Measurements from ENCODE around the gene RPS16. TPM values are rescaled to one million over a fixed set of nuclear protein-coding genes. Genes with fewer than 3 reads are reported as not detected.

RPS16 gene
- total and polyA plus RNA-seq, 2 of the 13 experiments (the other 11 are each of a cell fraction or from before 2014, with no cell fraction given), result 488 to 2,583 TPM

- BruUV-seq (replicated peaks), result no TSS peak
- H3K4me1 ChIP-seq (ENCODE audit: insufficient read depth, low read length), result peaks cover 76% of the 10 kb centered on the region
- H3K9ac ChIP-seq (ENCODE audit: insufficient read depth, low read depth, low read length), result peak overlapping the region; percentile 77
- H3K9me3 ChIP-seq (ENCODE audit: low read length), result no peaks in the 10 kb centered on the region
- H3K27ac ChIP-seq (ENCODE audit: extremely low read length, insufficient read depth, low read length), result peak overlapping the region; percentile 98
- H3K27me3 ChIP-seq (ENCODE audit: control insufficient read depth in 1 of 2, insufficient read depth in 2 of 2, low read length in 2 of 2), result no peaks in the 10 kb centered on the region; a peak in 1 of 5 replicates
- no peaks in the 10 kb centered on the region for H4K20me1 ChIP-seq (ENCODE audit: insufficient read depth, low read length)
- intact Hi-C loops (cut with micrococcal nuclease; ENCODE audit: unreplicated experiment), result loop anchor here (1.0 to 5.0 kb wide), 2 partner anchors 10 to 1041 kb away; partner anchors contain the start of gene SERTAD3
- H3K36me3 ChIP-seq (replicated peaks in 1 of 2; ENCODE audit: control insufficient read depth in 1 of 2, insufficient read depth in 2 of 2, low read length in 2 of 2), result no peaks in the 10 kb centered on the region
- ChIA-PET POLR2A (interaction anchor here (0.9 to 2.7 kb wide), 13 partner anchors 10 to 256 kb away, joined by 3 to 64 read pairs (median 8); partner anchors contain the start of genes MED29, PAF1, PLEKHG2 and RPS16), CTCF (ENCODE audit: low intra/inter-chr PET ratio, low total read pairs) (interaction anchor here (0.7 kb wide), 1 partner anchor 11 kb away, joined by 3 read pairs; the partner anchor contains the start of gene PLEKHG2)
- DNase-seq (ENCODE audit: low spot score) (peak; percentile 96), FAIRE-seq (peak; percentile 93), ATAC-seq (peak; percentile 79)
- H3K79me2 ChIP-seq (ENCODE audit: insufficient read depth, low read length), result peaks cover under 1% of the 10 kb centered on the region
- 7% methylated on average over 8 of the region's 25 CpGs for WGBS (ENCODE audit: low lambda C conversion rate)
- in situ Hi-C loops (cut with HindIII; ENCODE audit: extremely low pct_ligation_motif_present, low pct_unique_long_range_greater_than_20kb), result no loop called here
- H3K4me3 ChIP-seq (replicated peaks in 1 of 3; ENCODE audit: insufficient read depth in 1 of 3, low read depth in 2 of 3, low read length in 3 of 3), result peak overlapping the region in 1 of 3 experiments; percentile 49; a peak in 2 of 6 replicates
- H2AFZ ChIP-seq (ENCODE audit: low read length), result no peak overlapping the region
- peak overlapping the region; percentile 67 for H3K4me2 ChIP-seq (ENCODE audit: low read depth, low read length)
- TF ChIP-seq ZNF616 (CRISPR knock-in tag; IDR thresholded peaks at IDR 0.05; ENCODE audit: low read depth) (peak; percentile 67; the same call in 1 of the 2 replicates), RERE (CRISPR knock-in tag; IDR thresholded peaks at IDR 0.05; ENCODE audit: low read depth) (no peak), SPEN (CRISPR knock-in tag; IDR thresholded peaks at IDR 0.05; ENCODE audit: low read depth) (peak; percentile 84; the same call in 1 of the 2 replicates), RBM39 (IDR thresholded peaks at IDR 0.05; ENCODE audit: low read depth, low read length, poor library complexity, severe bottlenecking) (no peak), PHF8 (CRISPR knock-in tag; IDR thresholded peaks at IDR 0.05) (peak; percentile 43; the same call in 1 of the 2 replicates), ZFP41 (CRISPR knock-in tag; IDR thresholded peaks at IDR 0.05; ENCODE audit: borderline replicate concordance) (0 out of 2 replicates have a peak, but pooled peaks have one; percentile 23), ZNF30 (CRISPR knock-in tag; IDR thresholded peaks at IDR 0.05) (peak; percentile 59; the same call in 1 of the 2 replicates), FOXJ3 (CRISPR knock-in tag; IDR thresholded peaks at IDR 0.05; ENCODE audit: borderline replicate concordance) (peak; percentile 51; the same call in 1 of the 2 replicates), EEA1 (CRISPR knock-in tag; IDR thresholded peaks at IDR 0.05; ENCODE audit: borderline replicate concordance) (peak; percentile 43; the same call in 1 of the 2 replicates), ATAD3A (CRISPR knock-in tag; IDR thresholded peaks at IDR 0.05) (no peak), MED13 (CRISPR knock-in tag; IDR thresholded peaks at IDR 0.05) (no peak), RFXANK (CRISPR knock-in tag; IDR thresholded peaks at IDR 0.05) (no peak)
- TF ChIP-seq, protein P1, sequence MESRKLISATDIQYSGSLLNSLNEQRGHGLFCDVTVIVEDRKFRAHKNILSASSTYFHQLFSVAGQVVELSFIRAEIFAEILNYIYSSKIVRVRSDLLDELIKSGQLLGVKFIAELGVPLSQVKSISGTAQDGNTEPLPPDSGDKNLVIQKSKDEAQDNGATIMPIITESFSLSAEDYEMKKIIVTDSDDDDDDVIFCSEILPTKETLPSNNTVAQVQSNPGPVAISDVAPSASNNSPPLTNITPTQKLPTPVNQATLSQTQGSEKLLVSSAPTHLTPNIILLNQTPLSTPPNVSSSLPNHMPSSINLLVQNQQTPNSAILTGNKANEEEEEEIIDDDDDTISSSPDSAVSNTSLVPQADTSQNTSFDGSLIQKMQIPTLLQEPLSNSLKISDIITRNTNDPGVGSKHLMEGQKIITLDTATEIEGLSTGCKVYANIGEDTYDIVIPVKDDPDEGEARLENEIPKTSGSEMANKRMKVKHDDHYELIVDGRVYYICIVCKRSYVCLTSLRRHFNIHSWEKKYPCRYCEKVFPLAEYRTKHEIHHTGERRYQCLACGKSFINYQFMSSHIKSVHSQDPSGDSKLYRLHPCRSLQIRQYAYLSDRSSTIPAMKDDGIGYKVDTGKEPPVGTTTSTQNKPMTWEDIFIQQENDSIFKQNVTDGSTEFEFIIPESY (CRISPR knock-in tag; IDR thresholded peaks at IDR 0.05), result peak; percentile 37; the same call in 1 of the 2 replicates
Observed at GRCh38 chr19:39401549-39402345, 34.0 kb downstream of the RPS16 start.

Measured in HepG2 (cell line).